GM12801 (cell line): ENCODE results near the gene CELA1.

ENCODE experiments used
- CTCF ChIP-seq: IDR thresholded peaks from one replicate; pipeline ENCODE4 v1.5.1; 2011; ENCODE audit warnings: control low read depth; ENCODE audit not compliant: insufficient read length; ENCODE audit errors: extremely low read depth

The CELA1 gene

GRCh38 chr12:51293696-51294095, 52.8 kb downstream of the CELA1 start:
- no peak for TF ChIP-seq CTCF

- no peak for TF ChIP-seq CTCF
Measured at GRCh38 chr12:51285843-51286242, 60.6 kb downstream of the CELA1 start.

DNA sequence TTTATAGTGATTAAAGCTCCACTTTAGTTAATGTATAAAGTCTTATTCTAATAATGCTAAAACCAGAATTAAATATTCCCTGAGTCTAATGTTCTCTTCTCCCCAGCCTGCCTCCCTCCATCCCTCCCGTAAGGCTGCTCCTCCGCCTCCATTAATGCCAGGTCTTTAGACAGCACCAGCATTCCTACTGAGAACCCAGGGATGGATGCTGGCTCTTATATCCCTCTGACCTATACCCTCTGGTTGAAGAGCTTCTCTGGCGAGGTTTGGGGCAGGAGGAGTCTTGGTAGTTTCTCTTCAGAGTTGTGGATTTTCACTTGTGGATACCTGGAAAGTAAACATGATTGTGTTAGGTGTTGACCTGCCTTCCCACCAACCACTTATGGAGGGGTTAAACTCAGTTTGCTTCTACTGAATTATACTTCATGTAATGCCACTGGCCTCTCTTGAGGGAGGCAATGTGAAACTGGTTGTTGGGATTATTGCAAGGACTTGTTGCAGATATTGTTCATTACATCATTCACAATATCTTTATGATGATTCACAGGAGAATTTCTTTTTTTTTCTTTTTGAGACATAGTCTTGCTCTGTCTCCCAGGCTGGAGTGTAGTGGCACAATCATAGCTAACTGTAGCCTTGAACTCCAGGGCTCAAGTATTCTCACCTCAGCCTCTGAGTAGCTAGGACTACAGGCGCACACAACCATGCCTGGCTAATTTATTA, 65.1 kb downstream of the CELA1 start:
- TF ChIP-seq CTCF: no peak
